ENCODE measurements around the gene NOM1.

Gene NOM1

GRCh38 chr7:157013602-157014549 is 64.4 kb downstream of the NOM1 start:
- in situ Hi-C loops (cut with MboI; ENCODE audit: low sequenced_read_pairs, unreplicated experiment) = no loop called here
- DNase-seq (ENCODE audit: low spot score) = no peak
- TF ChIP-seq, protein P1, sequence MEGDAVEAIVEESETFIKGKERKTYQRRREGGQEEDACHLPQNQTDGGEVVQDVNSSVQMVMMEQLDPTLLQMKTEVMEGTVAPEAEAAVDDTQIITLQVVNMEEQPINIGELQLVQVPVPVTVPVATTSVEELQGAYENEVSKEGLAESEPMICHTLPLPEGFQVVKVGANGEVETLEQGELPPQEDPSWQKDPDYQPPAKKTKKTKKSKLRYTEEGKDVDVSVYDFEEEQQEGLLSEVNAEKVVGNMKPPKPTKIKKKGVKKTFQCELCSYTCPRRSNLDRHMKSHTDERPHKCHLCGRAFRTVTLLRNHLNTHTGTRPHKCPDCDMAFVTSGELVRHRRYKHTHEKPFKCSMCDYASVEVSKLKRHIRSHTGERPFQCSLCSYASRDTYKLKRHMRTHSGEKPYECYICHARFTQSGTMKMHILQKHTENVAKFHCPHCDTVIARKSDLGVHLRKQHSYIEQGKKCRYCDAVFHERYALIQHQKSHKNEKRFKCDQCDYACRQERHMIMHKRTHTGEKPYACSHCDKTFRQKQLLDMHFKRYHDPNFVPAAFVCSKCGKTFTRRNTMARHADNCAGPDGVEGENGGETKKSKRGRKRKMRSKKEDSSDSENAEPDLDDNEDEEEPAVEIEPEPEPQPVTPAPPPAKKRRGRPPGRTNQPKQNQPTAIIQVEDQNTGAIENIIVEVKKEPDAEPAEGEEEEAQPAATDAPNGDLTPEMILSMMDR (IDR thresholded peaks at IDR 0.05; ENCODE audit: borderline replicate concordance, control extremely low read depth, extremely low read depth, insufficient read depth, missing control alignments) = no peak

GRCh38 chr7:157014635-157015555 is 65.4 kb downstream of the NOM1 start:
- TF ChIP-seq, protein P1 (IDR thresholded peaks at IDR 0.05; ENCODE audit: borderline replicate concordance, control extremely low read depth, extremely low read depth, insufficient read depth, missing control alignments) = no peak
- in situ Hi-C loops (cut with MboI; ENCODE audit: low sequenced_read_pairs, unreplicated experiment) = no loop called here
- no peak for DNase-seq (ENCODE audit: low spot score)

GRCh38 chr7:157016024-157016351 is 66.5 kb downstream of the NOM1 start:
- DNase-seq (ENCODE audit: low spot score) = no peak
- in situ Hi-C loops (cut with MboI; ENCODE audit: low sequenced_read_pairs, unreplicated experiment) = no loop called here
- TF ChIP-seq, protein P1 (IDR thresholded peaks at IDR 0.05; ENCODE audit: borderline replicate concordance, control extremely low read depth, extremely low read depth, insufficient read depth, missing control alignments) = no peak

GRCh38 chr7:157016352-157017041 is 67.0 kb downstream of the NOM1 start:
- in situ Hi-C loops (cut with MboI; ENCODE audit: low sequenced_read_pairs, unreplicated experiment) = no loop called here

GRCh38 chr7:157017149-157017548 is 67.6 kb downstream of the NOM1 start:
- in situ Hi-C loops (cut with MboI; ENCODE audit: low sequenced_read_pairs, unreplicated experiment) = no loop called here
- TF ChIP-seq, protein P1 (IDR thresholded peaks at IDR 0.05; ENCODE audit: borderline replicate concordance, control extremely low read depth, extremely low read depth, insufficient read depth, missing control alignments) = no peak
- DNase-seq (ENCODE audit: low spot score) = no peak

More at GRCh38 chr7:157016352-157017041, 67.0 kb downstream of the NOM1 start:
- DNase-seq (ENCODE audit: low spot score) = peak; percentile 79
- TF ChIP-seq, protein P1 (IDR thresholded peaks at IDR 0.05; ENCODE audit: borderline replicate concordance, control extremely low read depth, extremely low read depth, insufficient read depth, missing control alignments) = no peak

Measured in GM13976 (cell line).